ENCODE data around the gene KRTAP2-4.

DNA sequence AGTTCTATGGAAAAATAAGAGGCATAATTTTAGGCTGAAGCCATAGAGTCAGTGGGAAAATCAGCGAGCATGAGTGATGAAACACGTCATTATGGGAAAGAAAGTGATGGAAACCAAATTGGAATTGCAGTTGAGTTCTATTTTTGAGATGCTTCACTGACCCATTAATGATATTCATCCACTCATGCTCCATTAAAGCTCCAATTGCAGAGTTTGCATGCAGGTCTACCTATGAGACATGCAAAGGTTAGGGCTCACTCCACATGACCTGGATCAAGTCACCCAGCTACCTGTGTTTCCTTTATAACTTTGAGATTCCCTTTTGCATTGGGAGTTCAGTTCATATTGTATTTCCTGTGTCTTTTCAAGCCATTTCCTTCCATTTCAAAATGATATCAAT is 8.0 kb upstream of the KRTAP2-4 start:
- TF ChIP-seq, protein P1, sequence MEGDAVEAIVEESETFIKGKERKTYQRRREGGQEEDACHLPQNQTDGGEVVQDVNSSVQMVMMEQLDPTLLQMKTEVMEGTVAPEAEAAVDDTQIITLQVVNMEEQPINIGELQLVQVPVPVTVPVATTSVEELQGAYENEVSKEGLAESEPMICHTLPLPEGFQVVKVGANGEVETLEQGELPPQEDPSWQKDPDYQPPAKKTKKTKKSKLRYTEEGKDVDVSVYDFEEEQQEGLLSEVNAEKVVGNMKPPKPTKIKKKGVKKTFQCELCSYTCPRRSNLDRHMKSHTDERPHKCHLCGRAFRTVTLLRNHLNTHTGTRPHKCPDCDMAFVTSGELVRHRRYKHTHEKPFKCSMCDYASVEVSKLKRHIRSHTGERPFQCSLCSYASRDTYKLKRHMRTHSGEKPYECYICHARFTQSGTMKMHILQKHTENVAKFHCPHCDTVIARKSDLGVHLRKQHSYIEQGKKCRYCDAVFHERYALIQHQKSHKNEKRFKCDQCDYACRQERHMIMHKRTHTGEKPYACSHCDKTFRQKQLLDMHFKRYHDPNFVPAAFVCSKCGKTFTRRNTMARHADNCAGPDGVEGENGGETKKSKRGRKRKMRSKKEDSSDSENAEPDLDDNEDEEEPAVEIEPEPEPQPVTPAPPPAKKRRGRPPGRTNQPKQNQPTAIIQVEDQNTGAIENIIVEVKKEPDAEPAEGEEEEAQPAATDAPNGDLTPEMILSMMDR (conservative IDR thresholded peaks at IDR 0.05 in 1 of 2, IDR thresholded peaks at IDR 0.05 in 1 of 2; ENCODE audit: low read depth in 1 of 2, low read length in 2 of 2) = no peak
- no peak for TF ChIP-seq EZH2 (IDR thresholded peaks at IDR 0.05; ENCODE audit: low read length, missing control alignments)
